Stimulated activated CD8-positive, alpha-beta memory T cell treated with anti-CD3 and anti-CD28 coated beads, Interleukin-2, amount 100 ng/mL, for 1 hour (primary cell): ENCODE results near the gene PCDHGA5.
A peak's percentile ranks its signal among the peaks of the same experiment; 100 is the strongest.
"Not testable (repeated sequence)": the region's sequence is repeated elsewhere in the genome, so short reads cannot be mapped to it uniquely, and the experiment has no call there.

Experiments
- DNase-seq, 2 donors: peaks; one replicate each; pipeline ENCODE4 v3.0.0-alpha.2; 2020; ENCODE audit warnings: low read depth in 2 of 2

The PCDHGA5 gene

DNA sequence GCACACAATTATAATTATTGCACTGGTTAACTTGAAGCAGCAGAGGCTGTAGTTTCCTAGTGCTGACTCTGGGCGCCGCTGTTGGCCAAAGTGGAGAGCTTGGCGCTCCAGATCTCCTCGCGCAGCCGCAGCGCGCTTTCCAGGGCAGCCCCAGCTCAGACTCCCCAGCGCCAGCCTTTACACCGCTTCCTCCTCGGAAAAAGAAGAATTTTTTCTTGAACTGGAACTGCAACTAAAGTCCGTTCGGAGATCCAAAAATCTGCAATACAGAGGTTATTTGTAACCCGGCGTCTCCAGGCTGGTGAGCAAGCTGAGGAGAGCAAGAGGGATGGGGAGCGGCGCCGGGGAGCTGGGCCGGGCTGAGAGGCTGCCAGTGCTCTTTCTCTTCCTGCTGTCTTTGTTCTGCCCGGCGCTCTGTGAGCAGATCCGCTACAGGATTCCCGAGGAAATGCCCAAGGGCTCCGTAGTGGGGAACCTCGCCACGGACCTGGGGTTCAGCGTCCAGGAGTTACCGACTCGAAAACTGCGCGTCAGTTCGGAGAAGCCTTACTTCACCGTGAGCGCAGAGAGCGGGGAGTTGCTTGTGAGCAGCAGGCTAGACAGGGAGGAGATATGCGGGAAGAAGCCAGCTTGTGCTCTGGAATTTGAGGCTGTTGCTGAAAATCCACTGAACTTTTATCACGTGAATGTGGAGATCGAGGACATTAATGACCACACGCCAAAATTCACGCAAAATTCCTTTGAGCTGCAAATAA, 23.8 kb downstream of the PCDHGA5 start, which contains the start of gene PCDHGB4:
PCDHGB4 (plus strand) TSS at position 142 of the 755 bp plus-strand sequence; CDS start at position 329, 187 bp downstream.
- DNase-seq: not testable (repeated sequence)

- no peak for DNase-seq
These were observed 24.7 kb downstream of the PCDHGA5 start for GRCh38 chr5:141388661-141389060.

- DNase-seq: no peak
These were observed 25.4 kb downstream of the PCDHGA5 start for GRCh38 chr5:141389153-141390042.

DNA sequence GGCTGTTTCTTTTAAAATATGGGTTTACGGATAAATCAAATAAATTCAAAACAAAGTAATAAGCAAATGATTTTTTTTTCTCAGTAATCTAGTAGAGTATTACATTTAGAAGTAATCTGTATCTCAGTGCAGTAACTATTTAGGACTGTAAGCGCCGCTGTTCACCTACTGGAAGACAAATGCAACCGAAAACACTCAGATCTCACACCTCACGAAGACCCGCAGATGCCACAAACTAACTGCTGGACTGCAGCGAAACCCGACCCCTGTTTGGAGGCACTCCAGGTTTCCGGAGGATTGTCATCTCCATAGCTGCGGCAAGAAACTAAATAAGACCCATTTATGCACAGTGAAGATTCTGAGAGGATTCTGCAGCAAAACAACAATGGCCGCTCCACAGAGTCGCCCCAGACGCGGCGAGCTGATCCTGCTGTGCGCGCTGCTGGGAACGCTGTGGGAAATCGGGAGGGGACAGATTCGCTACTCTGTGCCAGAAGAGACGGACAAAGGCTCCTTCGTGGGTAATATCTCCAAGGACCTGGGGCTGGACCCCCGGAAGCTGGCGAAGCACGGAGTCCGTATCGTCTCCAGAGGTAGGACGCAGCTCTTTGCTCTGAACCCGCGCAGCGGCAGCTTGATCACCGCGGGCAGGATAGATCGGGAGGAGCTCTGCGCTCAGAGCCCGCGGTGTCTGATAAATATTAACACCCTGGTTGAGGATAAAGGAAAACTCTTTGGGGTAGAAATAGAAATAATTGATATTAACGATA, 28.7 kb downstream of the PCDHGA5 start, which contains the start of gene PCDHGA8:
PCDHGA8 (plus strand) TSS at position 205 of the 770 bp plus-strand sequence; CDS start at position 386, 181 bp downstream.
- no peak for DNase-seq

DNA sequence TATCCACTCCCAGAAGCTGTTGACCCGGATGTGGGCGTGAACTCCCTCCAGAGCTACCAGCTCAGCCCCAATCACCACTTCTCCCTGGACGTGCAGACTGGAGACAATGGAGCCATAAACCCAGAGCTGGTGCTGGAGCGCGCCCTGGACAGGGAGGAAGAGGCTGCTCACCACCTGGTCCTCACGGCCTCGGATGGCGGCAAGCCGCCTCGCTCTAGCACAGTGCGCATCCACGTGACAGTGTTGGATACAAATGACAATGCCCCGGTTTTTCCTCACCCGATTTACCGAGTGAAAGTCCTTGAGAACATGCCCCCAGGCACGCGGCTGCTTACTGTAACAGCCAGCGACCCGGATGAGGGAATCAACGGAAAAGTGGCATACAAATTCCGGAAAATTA, 29.3 kb downstream of the PCDHGA5 start:
- DNase-seq: no peak

GRCh38 chr5:141394401-141395187, 30.6 kb downstream of the PCDHGA5 start:
- not testable (repeated sequence) for DNase-seq

DNA sequence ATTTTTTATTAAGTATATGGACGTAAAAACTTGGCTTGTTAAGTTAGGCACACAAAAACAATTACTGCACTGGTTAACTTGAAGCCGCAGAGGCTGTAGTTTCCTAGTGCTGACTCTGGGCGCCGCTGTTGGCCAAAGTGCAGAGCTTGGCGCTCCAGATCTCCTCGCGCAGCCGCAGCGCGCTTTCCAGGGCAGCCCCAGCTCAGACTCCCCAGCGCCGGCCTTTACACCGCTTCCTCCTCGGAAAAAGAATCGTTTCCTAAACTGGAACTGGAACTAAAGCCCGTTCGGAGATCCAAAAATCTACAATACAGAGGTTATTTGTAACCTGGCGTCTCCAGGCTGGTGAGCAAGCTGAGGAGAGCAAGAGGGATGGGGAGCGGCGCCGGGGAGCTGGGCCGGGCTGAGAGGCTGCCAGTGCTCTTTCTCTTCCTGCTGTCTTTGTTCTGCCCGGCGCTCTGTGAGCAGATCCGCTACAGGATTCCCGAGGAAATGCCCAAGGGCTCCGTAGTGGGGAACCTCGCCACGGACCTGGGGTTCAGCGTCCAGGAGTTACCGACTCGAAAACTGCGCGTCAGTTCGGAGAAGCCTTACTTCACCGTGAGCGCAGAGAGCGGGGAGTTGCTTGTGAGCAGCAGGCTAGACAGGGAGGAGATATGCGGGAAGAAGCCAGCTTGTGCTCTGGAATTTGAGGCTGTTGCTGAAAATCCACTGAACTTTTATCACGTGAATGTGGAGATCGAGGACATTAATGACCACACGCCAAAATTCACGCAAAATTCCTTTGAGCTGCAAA, 34.0 kb downstream of the PCDHGA5 start, which contains the start of gene PCDHGB5:
PCDHGB5 (plus strand) TSS at position 192 of the 796 bp plus-strand sequence; CDS start at position 373, 181 bp downstream.
- not testable (repeated sequence) for DNase-seq

DNA sequence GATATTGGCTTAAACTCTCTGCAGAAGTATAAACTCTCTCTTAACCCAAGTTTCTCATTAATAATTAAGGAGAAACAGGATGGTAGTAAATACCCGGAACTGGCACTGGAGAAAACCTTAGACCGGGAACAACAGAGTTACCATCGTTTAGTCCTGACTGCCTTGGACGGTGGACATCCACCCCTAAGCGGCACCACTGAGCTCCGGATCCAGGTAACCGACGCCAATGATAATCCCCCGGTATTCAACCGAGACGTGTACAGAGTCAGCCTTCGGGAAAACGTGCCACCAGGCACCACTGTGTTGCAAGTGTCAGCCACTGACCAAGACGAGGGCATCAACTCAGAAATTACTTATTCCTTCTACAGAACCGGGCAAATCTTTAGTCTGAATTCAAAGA, 34.6 kb downstream of the PCDHGA5 start:
- DNase-seq: no peak

GRCh38 chr5:141399555-141400258, 35.7 kb downstream of the PCDHGA5 start:
- no peak for DNase-seq

GRCh38 chr5:141402553-141403243, 38.7 kb downstream of the PCDHGA5 start, which contains the start of gene PCDHGA9:
Gene PCDHGA9 (plus strand): TSS chr5:141402778. CDS start chr5:141402953, 175 bp downstream.
- DNase-seq: no peak

DNA sequence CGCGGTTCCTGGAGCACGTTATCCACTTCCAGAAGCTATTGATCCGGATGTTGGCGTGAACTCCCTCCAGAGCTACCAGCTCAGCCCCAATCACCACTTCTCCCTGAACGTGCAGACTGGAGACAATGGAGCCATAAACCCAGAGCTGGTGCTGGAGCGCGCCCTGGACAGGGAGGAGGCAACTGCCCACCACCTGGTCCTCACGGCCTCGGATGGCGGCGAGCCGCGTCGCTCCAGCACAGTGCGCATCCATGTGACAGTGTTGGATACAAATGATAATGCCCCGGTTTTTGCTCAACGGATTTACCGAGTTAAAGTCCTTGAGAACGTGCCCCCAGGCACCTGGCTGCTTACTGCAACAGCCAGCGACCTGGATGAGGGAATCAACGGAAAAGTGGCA, 39.4 kb downstream of the PCDHGA5 start:
- no peak for DNase-seq

GRCh38 chr5:141407790-141408505, 44.0 kb downstream of the PCDHGA5 start, which contains the start of gene PCDHGB6:
Gene PCDHGB6 (plus strand): TSS chr5:141408021. CDS start chr5:141408203, 182 bp downstream.
- not testable (repeated sequence) for DNase-seq

- DNase-seq: no peak
These were observed 45.8 kb downstream of the PCDHGA5 start for GRCh38 chr5:141409598-141410306.

GRCh38 chr5:141411575-141411974, 47.6 kb downstream of the PCDHGA5 start:
- DNase-seq: no peak

DNA sequence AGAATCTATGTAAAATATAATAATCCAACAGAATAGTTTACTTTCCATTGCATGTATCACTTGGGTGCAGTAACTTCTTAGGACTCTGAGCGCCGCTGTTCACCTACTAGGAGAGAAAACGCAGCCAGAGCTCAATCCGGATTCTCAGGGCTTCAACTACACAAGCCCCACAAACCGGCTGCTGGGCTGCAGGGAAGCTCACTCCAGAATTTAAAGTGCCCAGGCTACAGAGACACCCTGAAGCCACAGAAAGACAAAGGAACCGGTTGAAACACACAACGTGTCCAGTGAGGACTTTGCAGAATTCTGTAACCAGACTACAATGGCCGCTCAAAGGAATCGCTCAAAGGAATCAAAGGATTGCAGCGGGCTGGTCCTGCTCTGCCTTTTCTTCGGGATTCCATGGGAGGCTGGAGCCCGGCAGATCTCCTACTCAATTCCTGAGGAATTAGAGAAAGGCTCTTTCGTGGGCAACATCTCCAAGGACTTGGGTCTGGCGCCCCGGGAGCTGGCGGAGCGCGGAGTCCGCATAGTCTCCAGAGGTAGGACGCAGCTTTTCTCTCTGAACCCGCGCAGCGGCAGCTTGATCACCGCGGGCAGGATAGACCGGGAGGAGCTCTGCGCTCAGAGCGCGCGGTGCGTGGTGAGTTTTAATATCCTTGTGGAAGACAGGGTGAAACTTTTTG, 49.0 kb downstream of the PCDHGA5 start, which contains the start of gene PCDHGA10:
PCDHGA10 (plus strand) TSS at position 134 of the 686 bp plus-strand sequence; CDS start at position 323, 189 bp downstream.
- peak in 1 of 2 donors; percentile 22 for DNase-seq

DNA sequence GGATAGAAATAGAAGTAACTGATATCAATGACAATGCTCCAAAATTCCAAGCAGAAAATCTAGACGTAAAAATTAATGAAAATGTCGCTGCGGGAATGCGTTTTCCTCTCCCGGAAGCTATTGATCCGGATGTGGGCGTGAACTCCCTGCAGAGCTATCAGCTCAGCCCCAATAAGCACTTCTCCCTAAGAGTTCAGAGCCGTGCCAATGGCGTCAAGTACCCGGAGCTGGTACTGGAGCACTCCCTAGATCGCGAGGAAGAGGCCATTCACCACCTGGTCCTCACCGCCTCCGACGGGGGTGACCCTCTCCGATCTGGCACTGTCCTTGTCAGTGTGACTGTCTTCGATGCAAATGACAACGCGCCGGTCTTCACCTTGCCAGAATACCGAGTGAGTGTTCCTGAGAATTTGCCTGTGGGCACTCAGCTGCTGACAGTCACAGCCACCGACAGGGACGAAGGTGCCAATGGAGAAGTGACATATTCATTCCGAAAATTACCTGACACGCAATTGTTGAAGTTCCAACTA, 49.6 kb downstream of the PCDHGA5 start:
- no peak for DNase-seq
